HepG2 (cell line): ENCODE measurements around the gene RPL11. TPM values are rescaled to one million over a fixed set of nuclear protein-coding genes. Genes with fewer than 3 reads are reported as not detected.

Experiments
- EED ChIP-seq: sonication (generic); formaldehyde crosslinking; IDR thresholded peaks from 2 replicates; pipeline ENCODE4 v1.5.0; 2020; ENCODE audit warnings: mild to moderate bottlenecking, missing genetic modification reagents
- GLI4 ChIP-seq: sonication (generic); formaldehyde crosslinking; IDR thresholded peaks from 2 replicates; pipeline ENCODE4 v1.5.1; 2020; ENCODE audit warnings: missing genetic modification reagents, mild to moderate bottlenecking, moderate library complexity, borderline replicate concordance
- HNRNPK ChIP-seq: fragments of 200-400 bp; formaldehyde crosslinking; IDR thresholded peaks from 2 replicates; pipeline ENCODE4 v1.6.1; 2018; ENCODE audit warnings: low read length, low read depth, moderate library complexity, mild to moderate bottlenecking; ENCODE audit not compliant: poor library complexity, severe bottlenecking
- HNRNPL ChIP-seq: fragments of 200-400 bp; formaldehyde crosslinking; IDR thresholded peaks from 2 replicates; pipeline ENCODE4 v1.6.1; 2017; ENCODE audit warnings: mild to moderate bottlenecking, low read depth, low read length
- HOXA5 ChIP-seq: sonication (generic); formaldehyde crosslinking; IDR thresholded peaks from 2 replicates; pipeline ENCODE4 v1.4.0; 2020; ENCODE audit warnings: missing genetic modification reagents
- MAX ChIP-seq: IDR thresholded peaks from 2 replicates; pipeline ENCODE4 v1.6.1; 2012; ENCODE audit warnings: inconsistent platforms
- MEIS2 ChIP-seq: sonication (generic); formaldehyde crosslinking; IDR thresholded peaks from 2 replicates; pipeline ENCODE4 v1.9.0; 2021; ENCODE audit warnings: mild to moderate bottlenecking, missing genetic modification reagents
- MIER2 ChIP-seq: IDR thresholded peaks from 2 replicates; pipeline ENCODE4 v1.6.1; 2016; ENCODE audit warnings: missing biosample characterization, missing genetic modification reagents
- NCOA2 ChIP-seq: sonication (generic); formaldehyde crosslinking; IDR thresholded peaks from 2 replicates; pipeline ENCODE4 v1.8.0; 2022; ENCODE audit warnings: inconsistent platforms
- NR2F2 ChIP-seq: IDR thresholded peaks from 2 replicates; pipeline ENCODE4 v1.6.1; 2012; ENCODE audit warnings: low read depth, inconsistent platforms, borderline replicate concordance
- NRL ChIP-seq: sonication (generic); formaldehyde crosslinking; IDR thresholded peaks from 2 replicates; pipeline ENCODE4 v1.5.0; 2020; ENCODE audit warnings: missing genetic modification reagents, mild to moderate bottlenecking, moderate library complexity, borderline replicate concordance
- PCBP1 ChIP-seq: fragments of 200-400 bp; formaldehyde crosslinking; IDR thresholded peaks from 2 replicates; pipeline ENCODE4 v1.6.1; 2017; ENCODE audit warnings: mild to moderate bottlenecking, low read depth, low read length, borderline replicate concordance
- PHF8 ChIP-seq: sonication (generic); formaldehyde crosslinking; IDR thresholded peaks from 2 replicates; pipeline ENCODE4 v1.5.0; 2020; ENCODE audit warnings: missing genetic modification reagents
- POGZ ChIP-seq: sonication (generic); formaldehyde crosslinking; IDR thresholded peaks from 2 replicates; pipeline ENCODE4 v1.4.0; 2020; ENCODE audit warnings: mild to moderate bottlenecking, missing genetic modification reagents
- RBFOX2 ChIP-seq: fragments of 200-400 bp; formaldehyde crosslinking; IDR thresholded peaks from 2 replicates; pipeline ENCODE4 v1.6.1; 2017; ENCODE audit warnings: low read depth, mild to moderate bottlenecking, low read length
- SMAD9 ChIP-seq: sonication (generic); formaldehyde crosslinking; IDR thresholded peaks from 2 replicates; pipeline ENCODE4 v1.5.1; 2020; ENCODE audit warnings: mild to moderate bottlenecking, missing genetic modification reagents
- SOX6 ChIP-seq, 2 experiments: fragments of 450-650 bp in 1 of 2; sonication (generic) in 1 of 2; formaldehyde crosslinking in 1 of 2; IDR thresholded peaks; 2 replicates each; pipeline versions ENCODE4 v1.4.0 to v1.6.1; 2017 to 2020; ENCODE audit warnings: antibody characterized with exemption in 1 of 2, mild to moderate bottlenecking in 1 of 2, missing genetic modification reagents in 1 of 2
- TGIF2 ChIP-seq: IDR thresholded peaks from 2 replicates; pipeline ENCODE4 v1.6.1; 2016; ENCODE audit warnings: control low read depth, missing compliant biosample characterization
- YY1 ChIP-seq: IDR thresholded peaks from 2 replicates; pipeline ENCODE4 v1.6.1; 2011; ENCODE audit warnings: low read length, low read depth, moderate library complexity, mild to moderate bottlenecking; ENCODE audit not compliant: insufficient read depth, insufficient replicate concordance
- ZNF563 ChIP-seq: sonication (generic); formaldehyde crosslinking; IDR thresholded peaks from 2 replicates; pipeline ENCODE4 v1.8.0; 2022; ENCODE audit warnings: mild to moderate bottlenecking, moderate library complexity, missing genetic modification reagents
- ZNF772 ChIP-seq: sonication (generic); formaldehyde crosslinking; IDR thresholded peaks from 2 replicates; pipeline ENCODE4 v1.5.0; 2020; ENCODE audit warnings: mild to moderate bottlenecking, missing genetic modification reagents
- polyA plus RNA-seq, 8 experiments: library from polyadenylated mRNA; depleted of rRNA in 3 of 8; stranded (reverse) in 7 of 8; unstranded in 1 of 8; fragments of >200 nt; fragmentation: Illumina TruSeq in 4 of 8; extraction: Trizol in 4 of 8; gene quantifications; 2 replicates each; pipeline versions ENCODE4 v1.2.1 to v1.2.3, GENCODE V29; 2011 to 2016; ENCODE audit warnings: low read depth in 4 of 8, missing spikeins in 1 of 8, mixed read lengths in 1 of 8; ENCODE audit not compliant: insufficient read depth in 1 of 8
- total RNA-seq, 5 experiments: library from RNA; depleted of rRNA; stranded (reverse); fragments of >200 nt; fragmentation: Illumina TruSeq; extraction: Trizol; gene quantifications; 2 replicates each; pipeline ENCODE4 v1.2.3, GENCODE V29; 2016; ENCODE audit warnings: low read depth in 1 of 5
- TF ChIP-seq, protein P1 (sequence below): sonication (generic); formaldehyde crosslinking; IDR thresholded peaks from 2 replicates; pipeline ENCODE4 v1.5.0; 2020; ENCODE audit warnings: mild to moderate bottlenecking, missing genetic modification reagents, borderline replicate concordance

The RPL11 gene
- total and polyA plus RNA-seq, 2 of the 13 experiments (the other 11 are each of a cell fraction or from before 2014, with no cell fraction given): 1,682 to 2,010 TPM

DNA sequence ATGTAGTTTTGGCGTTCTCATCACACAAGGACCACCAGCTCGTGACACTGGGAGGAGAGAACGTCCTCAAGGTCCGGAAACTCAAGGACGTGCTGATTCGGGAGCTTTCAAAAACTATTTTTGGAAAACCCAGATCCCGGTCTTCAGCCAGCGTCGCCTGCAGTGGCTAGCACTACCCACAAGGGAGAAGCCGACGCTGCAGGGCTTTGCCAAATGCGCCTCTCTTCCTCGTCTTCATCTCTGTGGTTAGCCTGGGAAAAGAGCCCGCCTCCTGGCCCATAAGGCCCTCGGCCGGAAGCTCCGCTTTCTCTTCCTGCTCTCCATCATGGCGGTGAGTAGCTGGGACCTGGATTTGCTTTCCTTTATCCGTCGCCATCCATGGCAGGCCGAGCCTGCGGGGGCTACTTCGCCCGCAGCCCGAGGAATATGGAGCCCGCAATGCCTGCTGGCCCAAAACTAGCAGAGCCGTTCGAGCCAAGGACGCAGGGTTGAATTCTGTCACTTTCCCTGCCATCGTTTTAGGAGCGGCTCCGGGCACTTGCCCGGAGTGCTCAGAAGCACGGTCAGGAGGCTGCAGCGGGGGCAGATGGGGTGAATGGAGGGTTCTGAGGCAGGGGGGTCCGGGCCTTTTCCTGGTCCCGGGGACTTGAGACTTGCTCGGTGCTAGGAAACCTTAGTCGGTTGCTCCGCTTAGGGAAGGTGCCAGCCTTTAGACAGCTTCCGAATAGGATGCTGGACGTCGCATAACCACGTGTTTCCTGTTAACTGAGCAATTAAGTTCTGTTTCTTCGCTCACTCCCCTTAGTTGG is at the start of gene RPL11 (continued):
- no peak for TF ChIP-seq GLI4
- peak; percentile 96 for TF ChIP-seq YY1
- TF ChIP-seq EED (CRISPR knock-in tag): peak; percentile 94; the same call in 1 of the 2 replicates
- peak; percentile 83; the same call in 1 of the 2 replicates for TF ChIP-seq ZNF563 (CRISPR knock-in tag)
- TF ChIP-seq RBFOX2: peak; percentile 88
- TF ChIP-seq HNRNPK: no peak
- peak; percentile 90 for TF ChIP-seq PHF8
- TF ChIP-seq, protein P1, sequence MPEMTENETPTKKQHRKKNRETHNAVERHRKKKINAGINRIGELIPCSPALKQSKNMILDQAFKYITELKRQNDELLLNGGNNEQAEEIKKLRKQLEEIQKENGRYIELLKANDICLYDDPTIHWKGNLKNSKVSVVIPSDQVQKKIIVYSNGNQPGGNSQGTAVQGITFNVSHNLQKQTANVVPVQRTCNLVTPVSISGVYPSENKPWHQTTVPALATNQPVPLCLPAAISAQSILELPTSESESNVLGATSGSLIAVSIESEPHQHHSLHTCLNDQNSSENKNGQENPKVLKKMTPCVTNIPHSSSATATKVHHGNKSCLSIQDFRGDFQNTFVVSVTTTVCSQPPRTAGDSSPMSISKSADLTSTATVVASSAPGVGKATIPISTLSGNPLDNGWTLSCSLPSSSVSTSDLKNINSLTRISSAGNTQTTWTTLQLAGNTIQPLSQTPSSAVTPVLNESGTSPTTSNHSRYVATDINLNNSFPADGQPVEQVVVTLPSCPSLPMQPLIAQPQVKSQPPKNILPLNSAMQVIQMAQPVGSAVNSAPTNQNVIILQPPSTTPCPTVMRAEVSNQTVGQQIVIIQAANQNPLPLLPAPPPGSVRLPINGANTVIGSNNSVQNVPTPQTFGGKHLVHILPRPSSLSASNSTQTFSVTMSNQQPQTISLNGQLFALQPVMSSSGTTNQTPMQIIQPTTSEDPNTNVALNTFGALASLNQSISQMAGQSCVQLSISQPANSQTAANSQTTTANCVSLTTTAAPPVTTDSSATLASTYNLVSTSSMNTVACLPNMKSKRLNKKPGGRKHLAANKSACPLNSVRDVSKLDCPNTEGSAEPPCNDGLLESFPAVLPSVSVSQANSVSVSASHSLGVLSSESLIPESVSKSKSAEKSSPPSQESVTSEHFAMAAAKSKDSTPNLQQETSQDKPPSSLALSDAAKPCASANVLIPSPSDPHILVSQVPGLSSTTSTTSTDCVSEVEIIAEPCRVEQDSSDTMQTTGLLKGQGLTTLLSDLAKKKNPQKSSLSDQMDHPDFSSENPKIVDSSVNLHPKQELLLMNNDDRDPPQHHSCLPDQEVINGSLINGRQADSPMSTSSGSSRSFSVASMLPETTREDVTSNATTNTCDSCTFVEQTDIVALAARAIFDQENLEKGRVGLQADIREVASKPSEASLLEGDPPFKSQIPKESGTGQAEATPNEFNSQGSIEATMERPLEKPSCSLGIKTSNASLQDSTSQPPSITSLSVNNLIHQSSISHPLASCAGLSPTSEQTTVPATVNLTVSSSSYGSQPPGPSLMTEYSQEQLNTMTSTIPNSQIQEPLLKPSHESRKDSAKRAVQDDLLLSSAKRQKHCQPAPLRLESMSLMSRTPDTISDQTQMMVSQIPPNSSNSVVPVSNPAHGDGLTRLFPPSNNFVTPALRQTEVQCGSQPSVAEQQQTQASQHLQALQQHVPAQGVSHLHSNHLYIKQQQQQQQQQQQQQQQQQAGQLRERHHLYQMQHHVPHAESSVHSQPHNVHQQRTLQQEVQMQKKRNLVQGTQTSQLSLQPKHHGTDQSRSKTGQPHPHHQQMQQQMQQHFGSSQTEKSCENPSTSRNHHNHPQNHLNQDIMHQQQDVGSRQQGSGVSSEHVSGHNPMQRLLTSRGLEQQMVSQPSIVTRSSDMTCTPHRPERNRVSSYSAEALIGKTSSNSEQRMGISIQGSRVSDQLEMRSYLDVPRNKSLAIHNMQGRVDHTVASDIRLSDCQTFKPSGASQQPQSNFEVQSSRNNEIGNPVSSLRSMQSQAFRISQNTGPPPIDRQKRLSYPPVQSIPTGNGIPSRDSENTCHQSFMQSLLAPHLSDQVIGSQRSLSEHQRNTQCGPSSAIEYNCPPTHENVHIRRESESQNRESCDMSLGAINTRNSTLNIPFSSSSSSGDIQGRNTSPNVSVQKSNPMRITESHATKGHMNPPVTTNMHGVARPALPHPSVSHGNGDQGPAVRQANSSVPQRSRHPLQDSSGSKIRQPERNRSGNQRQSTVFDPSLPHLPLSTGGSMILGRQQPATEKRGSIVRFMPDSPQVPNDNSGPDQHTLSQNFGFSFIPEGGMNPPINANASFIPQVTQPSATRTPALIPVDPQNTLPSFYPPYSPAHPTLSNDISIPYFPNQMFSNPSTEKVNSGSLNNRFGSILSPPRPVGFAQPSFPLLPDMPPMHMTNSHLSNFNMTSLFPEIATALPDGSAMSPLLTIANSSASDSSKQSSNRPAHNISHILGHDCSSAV (CRISPR knock-in tag): peak; percentile 67; the same call in 1 of the 2 replicates
- TF ChIP-seq ZNF772: peak; percentile 68
- TF ChIP-seq PCBP1: no peak
- TF ChIP-seq POGZ: peak; percentile 83
- TF ChIP-seq MIER2 (CRISPR knock-in tag): peak; percentile 50; the same call in 1 of the 2 replicates
- no peak for TF ChIP-seq SOX6 (IDR thresholded peaks at IDR 0.05)
- TF ChIP-seq SOX6 (CRISPR knock-in tag; IDR thresholded peaks at IDR 0.05): peak; percentile 77
- peak; percentile 20; the same call in 1 of the 2 replicates for TF ChIP-seq NCOA2 (CRISPR knock-in tag)
- TF ChIP-seq MAX: peak; percentile 90
- peak; percentile 87 for TF ChIP-seq NRL
- peak; percentile 56; the same call in 1 of the 2 replicates for TF ChIP-seq NR2F2
- TF ChIP-seq MEIS2: 0 out of 2 replicates have a peak, but pooled peaks have one; percentile 22
- no peak for TF ChIP-seq SMAD9 (CRISPR knock-in tag)
- peak; percentile 79 for TF ChIP-seq HOXA5 (CRISPR knock-in tag)
- peak; percentile 77; the same call in 1 of the 2 replicates for TF ChIP-seq HNRNPL
- peak; percentile 33; the same call in 1 of the 2 replicates for TF ChIP-seq TGIF2 (CRISPR knock-in tag)
